Cardiac fibroblast (primary cell): ENCODE results near the gene ACAD9.
"Not testable (repeated sequence)": the region's sequence is repeated elsewhere in the genome, so short reads cannot be mapped to it uniquely, and the experiment has no call there.

ENCODE experiments used
- DNase-seq, 2 donors: peaks; one replicate each; pipeline versions ENCODE4 v3.0.0 to v3.0.0-alpha.2; 2010; ENCODE audit warnings: low read depth in 2 of 2
- H3K4me3 ChIP-seq, 2 donors: replicated peaks in 1 of 2; 1 replicate in 1 of 2; 2 replicates in 1 of 2; pipeline ENCODE4 v1.5.1; 2011; ENCODE audit warnings: low read depth in 2 of 2, low read length in 2 of 2, mild to moderate bottlenecking in 2 of 2, moderate library complexity in 1 of 2
- CTCF ChIP-seq: IDR thresholded peaks from one replicate; pipeline ENCODE4 v1.5.1; 2011; ENCODE audit warnings: low read depth, mild to moderate bottlenecking, low read length, inconsistent platforms

The ACAD9 gene

GRCh38 chr3:128923576-128923975, 44.2 kb downstream of the ACAD9 start:
- H3K4me3 ChIP-seq = no peak overlapping the region
- no peak for DNase-seq
- TF ChIP-seq CTCF = no peak

- DNase-seq, H3K4me3 ChIP-seq: not testable (repeated sequence)
These were observed 44.6 kb downstream of the ACAD9 start for GRCh38 chr3:128923986-128924385.

GRCh38 chr3:128929364-128929763, 49.9 kb downstream of the ACAD9 start:
- TF ChIP-seq CTCF = no peak
- no peak overlapping the region for H3K4me3 ChIP-seq
- DNase-seq = no peak

- TF ChIP-seq CTCF = no peak
- DNase-seq = no peak
- no peak overlapping the region for H3K4me3 ChIP-seq
These were observed 51.6 kb downstream of the ACAD9 start for GRCh38 chr3:128931046-128931445.

GRCh38 chr3:128932516-128933212, 53.2 kb downstream of the ACAD9 start:
- H3K4me3 ChIP-seq = no peak overlapping the region
- TF ChIP-seq CTCF = no peak
- DNase-seq = no peak

GRCh38 chr3:128933213-128933921, 53.9 kb downstream of the ACAD9 start:
- H3K4me3 ChIP-seq = no peak overlapping the region
- no peak for TF ChIP-seq CTCF
- no peak for DNase-seq

- TF ChIP-seq CTCF = no peak
- no peak for DNase-seq
- no peak overlapping the region for H3K4me3 ChIP-seq
These were observed 54.5 kb downstream of the ACAD9 start for GRCh38 chr3:128933922-128934253.
